ENCODE measurements around the gene APH1B.

The APH1B gene

GRCh38 chr15:63255489-63255990, 21.9 kb upstream of the APH1B start:
- Histone ChIP-seq H4K20me1 (peaks cover 0 to 44% (median 0%) of the 10 kb centered on the region in 11 experiments; a peak in 5 of 22 replicates), H3K4me2 (no peak overlapping the region), H3K36me3 (peaks cover 77 to 100% (median 94%) of the 10 kb centered on the region in 11 experiments), H3K27me3 (no peaks in the 10 kb centered on the region), H3K4me3 (no peak overlapping the region), H3K9ac (no peak overlapping the region), H3K4me1 (peaks cover 0 to 9% (median 0%) of the 10 kb centered on the region in 10 experiments; a peak in 4 of 20 replicates), H3K27ac (no peak overlapping the region), H3K9me3 (replicated peaks in 1 of 11) (peaks cover 0 to 9% (median 0%) of the 10 kb centered on the region in 11 experiments; a peak in 4 of 22 replicates)
- TF ChIP-seq Cebpa-rat (IDR thresholded peaks at IDR 0.05): no peak

DNA sequence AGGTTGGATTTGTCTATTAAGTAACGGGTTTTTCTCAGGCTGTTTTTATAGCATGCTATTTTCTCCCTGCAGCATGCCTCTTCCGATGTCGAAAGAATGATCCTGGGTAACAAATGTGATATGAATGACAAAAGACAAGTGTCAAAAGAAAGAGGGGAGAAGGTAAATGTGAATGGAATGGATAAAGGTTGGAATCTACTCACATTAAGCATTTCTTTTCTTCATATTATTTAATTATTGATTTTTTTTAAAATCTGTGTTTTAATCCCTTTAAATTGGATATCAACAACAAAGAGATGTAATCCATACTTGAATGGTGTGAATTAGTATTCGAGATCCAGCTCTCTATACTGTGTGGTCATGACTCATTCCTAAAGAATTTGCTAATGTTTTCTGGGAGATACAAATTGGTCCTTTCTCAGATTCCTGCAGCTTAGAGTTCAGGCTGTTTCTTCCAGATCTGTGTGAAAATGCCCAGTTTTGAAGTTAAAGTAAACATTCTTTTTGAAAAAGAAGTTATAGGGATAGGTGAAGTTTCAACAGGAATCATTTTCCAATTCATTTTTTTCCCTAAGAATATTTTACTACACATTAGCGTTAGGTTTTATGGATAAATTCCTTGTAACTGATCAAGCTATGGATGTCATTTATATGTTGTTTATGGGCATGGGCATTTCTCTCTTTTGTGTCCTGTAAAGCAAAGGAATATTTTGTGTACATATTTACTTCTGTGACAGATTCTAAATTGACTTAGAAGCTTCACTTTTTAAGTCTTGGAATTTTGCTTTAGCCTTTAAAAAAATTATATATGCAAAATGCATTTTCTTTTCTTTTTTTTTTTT, 20.8 kb upstream of the APH1B start:
- no peak overlapping the region for H3K27ac ChIP-seq

GRCh38 chr15:63258658-63259057, 18.7 kb upstream of the APH1B start:
- H3K4me2 ChIP-seq: no peak overlapping the region
- peaks cover 80 to 100% (median 96%) of the 10 kb centered on the region in 11 experiments for H3K36me3 ChIP-seq
- H3K27me3 ChIP-seq: no peaks in the 10 kb centered on the region
- peaks cover 0 to 25% (median 0%) of the 10 kb centered on the region in 10 experiments; a peak in 5 of 20 replicates for H3K4me1 ChIP-seq
- no peak overlapping the region for H3K4me3 ChIP-seq
- no peak for TF ChIP-seq Cebpa-rat (IDR thresholded peaks at IDR 0.05)
- peaks cover 0 to 9% (median 0%) of the 10 kb centered on the region in 11 experiments; a peak in 4 of 22 replicates for H3K9me3 ChIP-seq (replicated peaks in 1 of 11)
- peaks cover 0 to 40% (median 0%) of the 10 kb centered on the region in 11 experiments; a peak in 5 of 22 replicates for H4K20me1 ChIP-seq
- no peak overlapping the region for H3K9ac ChIP-seq
- no peak overlapping the region for H3K27ac ChIP-seq

More for the DNA sequence above, 20.8 kb upstream of the APH1B start:
- Histone ChIP-seq H3K9me3 (replicated peaks in 1 of 11) (peaks cover 0 to 9% (median 0%) of the 10 kb centered on the region in 11 experiments; a peak in 4 of 22 replicates), H3K36me3 (peaks cover 76 to 99% (median 93%) of the 10 kb centered on the region in 11 experiments), H3K4me3 (no peak overlapping the region), H4K20me1 (peaks cover 0 to 40% (median 0%) of the 10 kb centered on the region in 11 experiments; a peak in 5 of 22 replicates), H3K4me1 (peaks cover 0 to 20% (median 0%) of the 10 kb centered on the region in 10 experiments; a peak in 5 of 20 replicates), H3K27me3 (no peaks in the 10 kb centered on the region), H3K4me2 (no peak overlapping the region), H3K9ac (no peak overlapping the region)
- no peak for TF ChIP-seq Cebpa-rat (IDR thresholded peaks at IDR 0.05)

- Histone ChIP-seq H3K27me3 (no peaks in the 10 kb centered on the region), H3K9me3 (replicated peaks in 1 of 11) (peaks cover 0 to 9% (median 0%) of the 10 kb centered on the region in 11 experiments; a peak in 4 of 22 replicates), H3K27ac (no peak overlapping the region), H3K4me1 (peaks cover 0 to 25% (median 0%) of the 10 kb centered on the region in 10 experiments; a peak in 5 of 20 replicates), H3K36me3 (peaks cover 72 to 99% (median 94%) of the 10 kb centered on the region in 11 experiments), H3K9ac (no peak overlapping the region), H3K4me3 (no peak overlapping the region), H4K20me1 (peaks cover 0 to 20% (median 0%) of the 10 kb centered on the region in 11 experiments; a peak in 2 of 22 replicates), H3K4me2 (peak overlapping the region in 2 of 11 experiments; percentile 36 to 61; a peak in 4 of 22 replicates)
- no peak for TF ChIP-seq Cebpa-rat (IDR thresholded peaks at IDR 0.05)
Observed at GRCh38 chr15:63260791-63261190, 16.6 kb upstream of the APH1B start.

- H3K4me2 ChIP-seq: peak overlapping the region in 2 of 11 experiments; percentile 36 to 61; a peak in 4 of 22 replicates
- H3K9me3 ChIP-seq (replicated peaks in 1 of 11): peaks cover 0 to 9% (median 0%) of the 10 kb centered on the region in 11 experiments; a peak in 4 of 22 replicates
- H3K9ac ChIP-seq: no peak overlapping the region
- no peak for TF ChIP-seq Cebpa-rat (IDR thresholded peaks at IDR 0.05)
- peaks cover 0 to 25% (median 0%) of the 10 kb centered on the region in 10 experiments; a peak in 5 of 20 replicates for H3K4me1 ChIP-seq
- H3K27ac ChIP-seq: no peak overlapping the region
- H3K36me3 ChIP-seq: peaks cover 67 to 99% (median 92%) of the 10 kb centered on the region in 11 experiments
- H3K4me3 ChIP-seq: no peak overlapping the region
- no peaks in the 10 kb centered on the region for H3K27me3 ChIP-seq
- peaks cover 0 to 15% (median 0%) of the 10 kb centered on the region in 11 experiments; a peak in 2 of 22 replicates for H4K20me1 ChIP-seq
Observed at GRCh38 chr15:63261311-63261710, 16.1 kb upstream of the APH1B start.

- Histone ChIP-seq H3K36me3 (peaks cover 62 to 99% (median 88%) of the 10 kb centered on the region in 11 experiments), H3K9me3 (replicated peaks in 1 of 11) (peaks cover 0 to 2% (median 0%) of the 10 kb centered on the region in 11 experiments; a peak in 1 of 22 replicates)
- no peak for TF ChIP-seq Cebpa-rat (IDR thresholded peaks at IDR 0.05)
Observed at GRCh38 chr15:63263519-63263918, 13.9 kb upstream of the APH1B start.

GRCh38 chr15:63264688-63265293, 12.6 kb upstream of the APH1B start:
- no peak overlapping the region for H3K4me3 ChIP-seq
- TF ChIP-seq Cebpa-rat (IDR thresholded peaks at IDR 0.05): no peak
- no peak overlapping the region for H3K27ac ChIP-seq
- no peaks in the 10 kb centered on the region for H3K27me3 ChIP-seq
- no peaks in the 10 kb centered on the region for H3K9me3 ChIP-seq (replicated peaks in 1 of 11)
- H3K4me1 ChIP-seq: peaks cover 0 to 24% (median 0%) of the 10 kb centered on the region in 10 experiments; a peak in 5 of 20 replicates
- peaks cover 51 to 99% (median 82%) of the 10 kb centered on the region in 11 experiments for H3K36me3 ChIP-seq
- no peak overlapping the region for H3K9ac ChIP-seq
- H3K4me2 ChIP-seq: no peak overlapping the region
- H4K20me1 ChIP-seq: peaks cover 0 to 17% (median 0%) of the 10 kb centered on the region in 11 experiments; a peak in 2 of 22 replicates

More at GRCh38 chr15:63263519-63263918, 13.9 kb upstream of the APH1B start:
- peaks cover 0 to 17% (median 0%) of the 10 kb centered on the region in 11 experiments; a peak in 2 of 22 replicates for H4K20me1 ChIP-seq
- no peak overlapping the region for H3K4me2 ChIP-seq
- H3K4me1 ChIP-seq: peaks cover 0 to 25% (median 0%) of the 10 kb centered on the region in 10 experiments; a peak in 5 of 20 replicates
- H3K9ac ChIP-seq: no peak overlapping the region
- H3K27ac ChIP-seq: no peak overlapping the region
- H3K27me3 ChIP-seq: no peaks in the 10 kb centered on the region
- H3K4me3 ChIP-seq: no peak overlapping the region

DNA sequence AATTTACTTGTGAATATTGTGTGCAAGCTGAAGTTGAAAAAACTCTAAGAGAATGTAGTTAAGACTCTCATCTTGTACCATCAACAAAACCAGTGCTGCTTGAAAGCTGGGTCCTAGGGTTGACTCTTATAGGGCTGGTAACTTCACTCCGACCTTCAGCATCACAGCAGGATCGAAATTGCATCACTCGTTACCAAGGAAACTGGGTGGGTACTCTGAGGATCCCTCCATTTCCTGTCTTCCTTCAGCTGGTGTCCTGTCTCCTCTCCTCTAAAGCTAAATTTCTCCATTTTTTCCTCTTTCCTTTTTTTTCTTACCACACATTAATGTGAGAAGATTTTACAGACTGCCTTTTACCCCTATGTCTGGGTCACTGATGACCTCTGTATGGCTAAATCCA, 3.0 kb upstream of the APH1B start:
- H3K9ac ChIP-seq: no peak overlapping the region
- peaks cover 0 to 11% (median 0%) of the 10 kb centered on the region in 11 experiments; a peak in 6 of 22 replicates for H3K36me3 ChIP-seq
- TF ChIP-seq Cebpa-rat (IDR thresholded peaks at IDR 0.05): peak in 3 of 11 experiments; percentile 16 to 53 (median 22); a peak in 1 of 22 replicates
- H3K4me1 ChIP-seq: peaks cover 30 to 61% (median 35%) of the 10 kb centered on the region in 10 experiments
- no peaks in the 10 kb centered on the region for H3K27me3 ChIP-seq
- H4K20me1 ChIP-seq: no peaks in the 10 kb centered on the region
- peaks cover 0 to 12% (median 5%) of the 10 kb centered on the region in 11 experiments; a peak in 7 of 22 replicates for H3K9me3 ChIP-seq (replicated peaks in 1 of 11)
- peak overlapping the region in 3 of 11 experiments; percentile 18 to 46 (median 44); a peak in 3 of 22 replicates for H3K27ac ChIP-seq
- H3K4me3 ChIP-seq: no peak overlapping the region
- H3K4me2 ChIP-seq: peak overlapping the region; percentile 25 to 93 (median 57); a peak in 19 of 22 replicates

Measured in BLaER1 treated with 17β-estradiol and CSF1 and Interleukin-3, amounts not matched to agents 10 nM and 100 nM (cell line).